ENCODE data around the gene RTL1.

RTL1 gene

DNA sequence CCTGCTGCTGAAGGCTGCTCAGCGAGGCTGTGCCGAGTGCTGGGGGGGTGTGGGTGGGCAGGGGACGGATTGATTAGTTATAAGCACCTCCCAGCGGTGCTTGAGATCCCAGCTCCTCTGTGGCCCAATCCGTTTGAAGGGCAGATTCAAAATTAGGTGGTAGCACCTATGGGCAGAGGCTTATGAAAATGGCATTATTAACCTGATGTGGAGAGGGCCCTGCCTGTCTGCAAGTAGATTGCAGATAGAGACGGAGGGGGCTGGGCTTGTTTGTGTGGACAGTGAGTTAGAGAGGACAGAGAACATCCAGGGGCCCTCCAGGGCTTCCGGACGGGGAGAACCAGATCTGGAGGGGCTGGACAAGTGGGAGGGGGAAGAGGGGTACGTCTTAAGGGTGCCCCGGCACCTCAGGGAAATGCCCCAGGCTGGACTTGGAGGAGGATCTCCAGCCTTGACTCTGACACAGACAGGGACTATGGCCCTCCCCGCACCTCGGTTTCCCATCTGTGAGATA lies at the start of gene RTL1:
RTL1 (minus strand) TSS at position 51 of the 514 bp plus-strand sequence. CDS start 18,934 bp downstream, outside the sequence.
- DNase-seq: no peak
- TF ChIP-seq POLR2A (IDR thresholded peaks at IDR 0.05; ENCODE audit: low read length) (no peak), GATA1 (IDR thresholded peaks at IDR 0.05; ENCODE audit: low read depth, low read length) (no peak)

DNA sequence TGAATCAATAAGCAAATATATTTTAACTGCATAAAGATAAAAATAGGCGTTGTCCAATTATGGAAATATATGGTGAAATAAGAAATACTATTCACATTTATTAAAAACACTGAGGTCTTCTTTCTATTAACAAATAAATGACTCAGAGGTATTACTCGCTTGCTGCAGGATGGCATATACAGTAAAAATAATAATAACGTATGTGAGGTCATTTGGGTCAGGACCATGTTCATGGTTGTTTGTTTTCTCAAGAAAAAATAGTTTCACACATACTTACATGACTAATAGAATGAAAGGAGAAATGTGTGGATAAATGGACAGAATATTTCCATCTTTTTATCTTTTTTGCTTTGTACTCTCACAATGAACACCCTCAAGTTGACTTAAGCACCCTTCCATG lies 46.5 kb upstream of the RTL1 start:
- TF ChIP-seq POLR2A (IDR thresholded peaks at IDR 0.05; ENCODE audit: low read length): no peak
- TF ChIP-seq GATA1 (IDR thresholded peaks at IDR 0.05; ENCODE audit: low read depth, low read length): no peak
- no peak for DNase-seq

DNA sequence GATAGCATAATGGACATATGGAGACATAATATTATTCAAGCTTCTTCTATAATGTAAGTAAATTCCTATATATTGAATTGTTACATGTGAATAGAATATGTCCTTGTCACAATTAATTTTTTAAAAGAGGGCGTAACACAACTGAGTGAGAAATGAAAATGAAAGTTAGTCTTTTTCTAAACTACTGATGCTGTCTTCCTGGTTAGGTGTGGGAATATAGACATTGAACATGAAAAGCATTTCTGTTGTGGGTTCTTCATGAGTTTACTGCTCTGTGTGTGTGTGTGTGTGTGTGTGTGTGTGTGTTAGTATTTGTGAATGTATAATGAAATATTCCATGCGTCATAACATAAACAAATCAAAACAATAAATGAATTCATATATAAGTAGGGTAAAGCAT lies 40.5 kb upstream of the RTL1 start:
- no peak for DNase-seq
- TF ChIP-seq POLR2A (IDR thresholded peaks at IDR 0.05; ENCODE audit: low read length): no peak

DNA sequence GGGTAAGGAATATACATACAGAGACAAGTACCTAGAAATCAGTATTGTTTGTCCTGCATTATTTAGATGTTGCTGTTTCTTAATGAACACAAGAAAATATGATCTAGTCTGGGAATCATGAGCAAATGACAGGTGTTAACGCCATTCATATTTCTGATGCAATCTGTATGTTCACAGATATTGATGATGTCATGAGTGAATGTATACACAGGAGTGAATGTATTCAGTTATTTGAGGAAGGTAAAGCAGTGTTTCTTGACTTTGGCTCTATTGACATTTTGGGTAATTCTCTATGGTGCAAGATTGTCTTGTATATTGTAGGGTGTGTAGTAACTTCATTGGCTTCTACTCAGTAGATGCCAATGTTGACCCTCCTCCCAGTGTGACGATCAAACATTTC lies 26.7 kb upstream of the RTL1 start:
- DNase-seq: no peak
- no peak for TF ChIP-seq GATA1 (IDR thresholded peaks at IDR 0.05; ENCODE audit: low read depth, low read length)
- TF ChIP-seq POLR2A (IDR thresholded peaks at IDR 0.05; ENCODE audit: low read length): no peak

DNA sequence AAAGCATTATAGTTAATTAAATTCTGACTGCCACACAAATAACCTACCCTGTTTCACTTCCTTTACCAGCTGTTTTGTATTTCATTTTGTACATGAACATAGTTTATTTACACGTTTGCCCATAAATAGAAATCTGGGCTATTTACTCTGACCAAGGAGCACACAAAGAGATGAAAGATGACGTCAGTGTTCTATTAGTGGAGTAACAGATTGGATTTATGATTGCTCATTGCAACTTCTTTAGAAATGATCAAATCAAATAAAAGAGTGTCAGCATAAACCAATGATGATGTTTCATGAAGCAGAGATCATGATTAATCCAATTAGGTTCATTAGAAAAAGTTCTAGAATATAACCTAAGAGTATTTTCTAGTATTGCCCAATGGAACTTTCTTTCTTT lies 12.0 kb upstream of the RTL1 start:
- TF ChIP-seq GATA1 (IDR thresholded peaks at IDR 0.05; ENCODE audit: low read depth, low read length): no peak
- TF ChIP-seq POLR2A (IDR thresholded peaks at IDR 0.05; ENCODE audit: low read length): no peak
- no peak for DNase-seq

DNA sequence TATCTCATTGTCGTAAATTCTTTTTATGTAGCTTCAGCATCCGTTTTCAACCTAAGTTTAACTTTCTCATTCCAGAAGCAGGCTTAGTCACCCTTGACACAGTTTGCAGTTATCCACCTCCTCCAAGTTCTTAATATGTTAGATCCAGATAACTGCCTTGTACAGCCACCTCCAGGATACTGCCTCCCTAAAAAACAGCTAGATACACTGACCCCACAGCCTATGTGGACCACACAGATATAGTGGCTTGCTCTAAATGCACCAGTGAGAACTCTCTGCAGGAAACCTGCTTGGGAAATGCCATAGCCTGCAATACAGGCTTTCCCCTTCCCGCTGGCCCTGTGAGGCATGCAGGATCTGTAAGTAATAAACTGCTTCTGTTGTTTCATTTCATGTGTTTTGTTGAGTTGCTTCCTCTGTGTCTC lies 11.1 kb upstream of the RTL1 start:
- TF ChIP-seq POLR2A (IDR thresholded peaks at IDR 0.05; ENCODE audit: low read length): no peak
- TF ChIP-seq GATA1 (IDR thresholded peaks at IDR 0.05; ENCODE audit: low read depth, low read length): no peak
- DNase-seq: no peak

DNA sequence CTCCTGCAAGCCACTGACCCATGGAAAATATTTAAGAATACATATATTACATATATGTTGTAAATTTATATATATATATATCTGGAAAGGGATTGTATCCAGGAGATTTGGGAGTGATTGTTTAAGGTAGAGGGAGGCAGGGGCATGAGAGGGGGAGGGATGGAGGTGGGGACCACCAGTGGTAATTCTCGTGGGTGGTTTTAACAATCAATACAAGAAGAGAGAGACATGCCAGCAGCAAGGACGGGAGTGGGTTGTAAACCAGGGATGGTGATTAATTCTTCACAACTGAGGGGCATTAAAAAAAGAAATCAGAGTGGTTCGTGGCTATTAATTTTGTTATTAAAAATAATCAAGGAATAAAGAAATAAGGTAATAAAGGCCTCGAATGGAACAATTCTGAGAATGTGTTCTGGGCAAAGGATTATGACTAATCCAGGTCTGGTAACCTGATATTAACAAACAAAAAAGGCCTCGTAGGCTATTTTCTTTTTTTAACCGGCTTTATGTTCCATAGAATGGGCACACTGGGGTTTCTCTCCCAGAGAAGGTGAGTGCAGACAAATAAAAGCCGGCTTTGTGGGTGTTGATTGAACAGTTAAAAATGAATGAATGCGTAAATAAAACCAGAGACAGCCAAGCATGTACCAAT lies 8.3 kb upstream of the RTL1 start:
- TF ChIP-seq POLR2A (IDR thresholded peaks at IDR 0.05; ENCODE audit: low read length): no peak
- no peak for TF ChIP-seq GATA1 (IDR thresholded peaks at IDR 0.05; ENCODE audit: low read depth, low read length)
- no peak for DNase-seq

DNA sequence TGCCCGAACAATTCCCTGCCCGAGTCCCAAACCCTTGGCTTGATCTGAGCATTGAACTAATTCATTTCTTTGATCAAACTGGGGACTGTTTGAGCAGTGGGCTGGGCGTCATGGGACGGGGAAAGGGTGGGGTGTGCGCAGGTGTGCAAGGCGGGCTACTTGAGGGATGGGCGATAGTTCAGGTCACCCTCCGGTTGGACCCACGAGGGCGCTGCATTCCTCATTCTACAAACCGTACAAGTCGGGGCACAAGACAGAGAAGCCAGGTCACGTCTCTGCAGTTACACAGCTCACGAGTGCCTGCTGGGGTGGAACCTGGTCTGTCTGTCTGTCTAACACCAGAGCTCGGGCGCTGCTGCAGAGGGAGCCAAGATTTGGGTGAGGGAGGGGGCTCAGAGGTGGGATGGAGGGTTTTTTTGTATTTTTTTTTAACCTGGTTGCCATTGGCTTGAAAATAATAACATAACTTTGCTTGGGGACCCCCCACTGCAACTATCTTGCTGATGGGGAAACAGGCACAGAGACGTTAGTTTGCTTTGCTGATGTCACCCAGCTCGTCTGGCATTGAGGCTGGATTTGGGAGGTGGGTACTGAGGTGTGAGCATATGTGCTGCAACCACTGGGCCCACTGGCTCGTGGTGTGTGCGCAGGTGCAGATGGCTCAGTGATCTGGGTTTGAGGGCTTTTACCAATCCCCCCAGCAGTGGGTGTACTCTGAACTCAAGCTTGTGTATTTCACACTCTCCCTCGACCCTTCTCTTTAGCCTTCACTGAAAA lies 7.6 kb upstream of the RTL1 start:
- no peak for DNase-seq
- TF ChIP-seq GATA1 (IDR thresholded peaks at IDR 0.05; ENCODE audit: low read depth, low read length) (no peak), POLR2A (IDR thresholded peaks at IDR 0.05; ENCODE audit: low read length) (no peak)

DNA sequence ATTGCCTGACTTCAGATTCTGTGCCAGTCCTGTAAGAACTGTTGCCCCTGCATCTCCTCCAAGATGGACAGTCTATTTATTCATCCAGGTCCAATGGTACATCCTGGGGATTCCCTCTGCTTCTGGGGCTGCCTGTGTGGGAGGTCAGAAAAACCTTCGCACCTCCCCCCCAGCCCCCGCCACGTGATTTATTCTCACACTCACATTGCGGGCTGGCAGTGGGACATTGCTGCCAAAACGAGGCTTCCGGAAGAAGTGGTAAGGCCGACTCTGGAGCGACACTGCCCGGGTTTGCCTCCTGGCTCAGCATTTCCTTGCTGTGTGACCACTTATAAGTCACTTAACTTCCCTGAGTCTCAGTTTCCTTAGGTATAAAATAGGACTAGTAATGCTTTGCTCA lies 5.9 kb upstream of the RTL1 start:
- DNase-seq: no peak
- TF ChIP-seq GATA1 (IDR thresholded peaks at IDR 0.05; ENCODE audit: low read depth, low read length) (no peak), POLR2A (IDR thresholded peaks at IDR 0.05; ENCODE audit: low read length) (no peak)

DNA sequence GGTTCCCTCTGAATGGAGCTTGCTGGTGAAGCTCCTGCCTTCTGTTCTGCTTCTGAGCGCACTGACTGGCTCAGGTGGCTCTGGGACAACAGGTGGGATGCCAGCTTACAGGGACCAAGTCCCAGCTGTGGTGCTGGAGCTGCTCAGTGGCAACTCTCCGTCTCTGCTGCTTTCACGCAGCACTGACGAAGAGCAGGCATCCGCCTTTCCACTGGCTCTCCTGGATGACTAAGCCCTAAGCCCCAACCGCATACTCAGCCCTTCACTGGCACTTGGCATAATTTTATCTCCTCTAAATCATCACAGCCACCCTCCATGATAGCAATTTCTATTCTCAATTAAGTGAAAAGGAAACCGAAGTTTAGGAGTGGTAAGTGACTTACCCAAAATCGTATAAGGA lies 3.7 kb upstream of the RTL1 start:
- TF ChIP-seq POLR2A (IDR thresholded peaks at IDR 0.05; ENCODE audit: low read length) (no peak), GATA1 (IDR thresholded peaks at IDR 0.05; ENCODE audit: low read depth, low read length) (no peak)
- DNase-seq: no peak

DNA sequence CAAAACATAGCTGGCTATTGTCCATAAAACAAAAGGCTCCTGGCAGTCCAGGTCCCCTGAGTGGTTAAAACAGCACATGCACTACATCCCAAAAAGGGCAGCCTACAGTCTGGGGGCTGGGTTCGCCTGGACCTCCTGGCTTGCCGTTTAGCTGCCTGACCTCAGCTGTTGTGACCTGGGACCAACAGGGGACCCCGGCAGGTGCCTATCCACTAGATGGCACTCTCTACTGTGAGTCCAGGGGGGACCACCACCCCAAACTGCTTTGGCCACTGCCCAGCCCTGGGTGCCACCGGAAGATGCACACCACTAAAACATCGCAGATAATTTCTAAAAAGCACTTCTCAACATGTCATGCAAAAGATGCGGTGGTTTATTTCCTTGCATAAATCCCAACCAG lies 2.9 kb upstream of the RTL1 start:
- no peak for TF ChIP-seq POLR2A (IDR thresholded peaks at IDR 0.05; ENCODE audit: low read length)
- no peak for TF ChIP-seq GATA1 (IDR thresholded peaks at IDR 0.05; ENCODE audit: low read depth, low read length)
- DNase-seq: no peak

DNA sequence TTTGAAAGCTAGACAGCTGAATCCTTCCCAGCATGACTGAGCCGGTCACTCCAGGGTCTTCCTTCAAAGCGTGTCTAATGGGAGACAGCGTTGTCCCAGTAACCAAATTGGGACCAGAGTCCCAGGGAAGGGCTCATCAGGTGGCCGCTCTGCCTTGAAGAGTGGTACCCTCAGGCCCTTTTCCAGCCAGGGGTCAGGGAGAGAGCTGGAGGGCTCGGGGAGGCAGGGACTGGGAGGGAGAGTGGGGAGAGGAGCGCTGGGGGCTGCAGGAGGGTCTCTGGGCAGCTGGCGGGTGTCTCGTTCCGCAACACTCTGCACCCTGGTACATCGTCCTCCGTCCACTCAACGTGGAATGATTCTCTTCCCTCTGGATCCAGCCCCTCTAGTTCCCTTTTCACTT lies 1.6 kb upstream of the RTL1 start:
- no peak for DNase-seq
- no peak for TF ChIP-seq GATA1 (IDR thresholded peaks at IDR 0.05; ENCODE audit: low read depth, low read length)
- no peak for TF ChIP-seq POLR2A (IDR thresholded peaks at IDR 0.05; ENCODE audit: low read length)

DNA sequence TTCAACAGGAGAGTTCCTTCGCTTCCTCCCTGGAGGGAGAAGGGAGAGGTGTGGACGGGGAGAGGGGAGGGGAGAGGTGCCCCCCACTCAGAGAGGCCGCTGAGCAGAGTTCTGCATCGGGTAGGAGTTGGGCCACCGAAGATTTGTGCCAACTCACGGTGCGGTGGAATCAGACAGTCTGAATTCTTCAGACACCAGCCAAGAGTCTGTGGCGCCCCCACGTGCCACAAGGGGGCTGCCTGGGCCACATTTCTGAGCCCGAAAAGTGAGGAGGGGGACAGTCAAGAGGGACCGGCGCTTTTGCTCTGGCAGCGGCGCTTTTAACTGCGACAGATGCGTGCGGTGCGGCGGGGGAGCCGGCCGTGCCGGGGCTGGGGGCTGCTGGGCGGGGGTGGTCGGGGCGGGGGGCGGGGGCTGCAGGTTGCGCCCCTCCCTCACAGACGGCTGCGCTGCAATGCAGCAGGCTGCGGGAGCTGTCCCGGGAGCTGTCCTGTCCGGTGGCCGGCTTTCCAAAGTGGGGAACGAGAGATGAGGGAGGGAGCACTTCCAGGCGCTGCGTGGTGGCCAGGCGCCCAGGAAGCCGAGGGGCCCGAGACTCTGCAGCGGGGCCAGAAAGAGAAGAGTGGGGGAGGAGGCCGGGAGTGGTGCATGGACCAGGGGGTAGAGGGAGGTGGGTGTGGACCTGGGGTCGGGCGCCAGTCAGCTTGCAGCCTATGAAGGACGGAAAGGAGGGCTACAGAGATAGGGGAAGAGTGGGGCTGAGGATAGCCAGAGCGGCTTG lies 975 bp upstream of the RTL1 start:
- DNase-seq: no peak
- no peak for TF ChIP-seq POLR2A (IDR thresholded peaks at IDR 0.05; ENCODE audit: low read length)
- no peak for TF ChIP-seq GATA1 (IDR thresholded peaks at IDR 0.05; ENCODE audit: low read depth, low read length)

DNA sequence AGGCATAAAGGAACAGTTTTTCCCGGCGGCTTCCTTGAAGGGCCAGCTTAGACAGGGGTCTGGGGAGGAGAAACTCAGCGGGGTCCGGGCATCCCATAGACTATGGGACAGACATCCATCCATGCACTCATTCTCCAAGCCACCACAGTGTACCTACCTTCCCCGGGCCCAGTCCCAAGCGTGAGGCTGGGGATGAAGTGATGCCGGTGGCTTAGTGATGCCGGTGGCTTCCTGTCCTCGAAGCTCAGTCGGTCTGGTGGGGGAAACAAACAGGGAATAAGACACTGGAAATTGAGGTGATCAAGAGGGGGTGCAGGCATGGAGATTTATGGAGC lies 421 bp downstream of the RTL1 start:
- TF ChIP-seq POLR2A (IDR thresholded peaks at IDR 0.05; ENCODE audit: low read length): no peak

More for the DNA sequence above, 421 bp downstream of the RTL1 start:
- no peak for DNase-seq

Data from erythroblast (primary cell).